GM12891 (cell line): ENCODE measurements around the gene DRAP1.

Experiments used
- DNase-seq: peaks from one replicate; pipeline ENCODE4 v3.0.0; 2011; ENCODE audit warnings: low spot score; ENCODE audit not compliant: insufficient read length
- FAIRE-seq: peaks from 2 replicates; lab custom pipeline; 2011; peaks lifted over from hg19 to GRCh38; lab: Jason Lieb, UNC
- PAX5 ChIP-seq: IDR thresholded peaks from 2 replicates; pipeline ENCODE4 v1.6.1; 2011; ENCODE audit warnings: low read length, moderate library complexity, mild to moderate bottlenecking; ENCODE audit not compliant: insufficient read depth, severe bottlenecking
- POLR2A ChIP-seq: IDR thresholded peaks from 2 replicates; pipeline ENCODE4 v1.6.1; 2011; ENCODE audit warnings: low read depth, low read length, control low read depth
- POLR2AphosphoS5 ChIP-seq: IDR thresholded peaks from 2 replicates; pipeline ENCODE4 v1.6.1; 2011; ENCODE audit warnings: low read depth, low read length, control low read depth
- POU2F2 ChIP-seq: IDR thresholded peaks from 2 replicates; pipeline ENCODE4 v1.6.1; 2011; ENCODE audit warnings: low read depth, mild to moderate bottlenecking, control low read depth, low read length, moderate library complexity
- SPI1 ChIP-seq: IDR thresholded peaks from 2 replicates; pipeline ENCODE4 v1.6.1; 2011; ENCODE audit warnings: low read depth, low read length, control low read depth
- TAF1 ChIP-seq: IDR thresholded peaks from 2 replicates; pipeline ENCODE4 v1.6.1; 2011; ENCODE audit warnings: low read depth, low read length, control low read depth

The DRAP1 gene

GRCh38 chr11:65958774-65959420 is 39.7 kb downstream of the DRAP1 start:
- no peak for DNase-seq
- TF ChIP-seq SPI1 = no peak
- no peak for TF ChIP-seq POLR2A
- no peak for TF ChIP-seq TAF1
- TF ChIP-seq POU2F2 = no peak
- no peak for TF ChIP-seq PAX5
- no peak for TF ChIP-seq POLR2AphosphoS5
- FAIRE-seq = no peak

- DNase-seq (no peak), FAIRE-seq (no peak)
- TF ChIP-seq POLR2A (no peak), PAX5 (no peak), TAF1 (no peak), POLR2AphosphoS5 (no peak), POU2F2 (no peak), SPI1 (no peak)
Measured at GRCh38 chr11:65960824-65961266, 41.6 kb downstream of the DRAP1 start.

DNA sequence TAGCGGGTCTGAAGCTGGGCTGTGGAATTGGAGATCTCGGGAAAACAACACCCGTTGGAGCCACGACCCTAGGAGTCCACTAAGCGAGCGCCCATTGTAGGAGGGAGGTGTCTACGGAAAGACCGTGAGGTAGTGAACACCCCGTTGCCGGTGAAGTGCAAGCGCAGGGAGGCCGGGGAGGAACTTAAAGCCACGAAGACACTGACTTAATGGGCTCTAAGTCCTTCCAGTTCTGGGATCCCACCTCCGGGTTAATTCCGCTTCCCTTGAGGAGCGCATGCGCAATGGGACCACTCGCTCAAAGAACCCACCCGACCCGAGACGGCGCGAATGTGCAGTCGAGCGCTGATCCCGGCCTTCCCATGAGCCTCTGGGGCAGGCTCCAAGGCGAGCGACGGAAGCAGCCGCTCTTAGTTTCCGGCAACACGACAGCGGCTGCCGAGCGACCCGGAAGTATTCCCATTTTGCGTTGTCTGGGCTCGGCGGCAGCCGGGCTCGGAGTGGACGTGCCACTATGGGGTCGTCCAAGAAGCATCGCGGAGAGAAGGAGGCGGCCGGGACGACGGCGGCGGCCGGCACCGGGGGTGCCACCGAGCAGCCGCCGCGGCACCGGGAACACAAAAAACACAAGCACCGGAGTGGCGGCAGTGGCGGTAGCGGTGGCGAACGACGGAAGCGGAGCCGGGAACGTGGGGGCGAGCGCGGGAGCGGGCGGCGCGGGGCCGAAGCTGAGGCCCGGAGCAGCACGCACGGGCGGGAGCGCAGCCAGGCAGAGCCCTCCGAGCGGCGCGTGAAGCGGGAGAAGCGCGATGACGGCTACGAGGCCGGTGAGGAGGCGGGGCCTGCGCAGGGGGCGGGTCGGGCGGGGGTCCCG is 42.3 kb downstream of the DRAP1 start, which contains the start of gene SART1:
TSS of gene SART1 (plus strand) at position 468 of the 874 bp plus-strand sequence. CDS start at position 515, 47 bp downstream.
- FAIRE-seq (peak; percentile 95), DNase-seq (peak; percentile 99)
- peak; percentile 93 for TF ChIP-seq POLR2A
- TF ChIP-seq TAF1 = peak; percentile 98
- TF ChIP-seq POU2F2 = peak; percentile 62; the same call in 1 of the 2 replicates
- TF ChIP-seq SPI1 = no peak
- TF ChIP-seq POLR2AphosphoS5 = peak; percentile 88
- peak; percentile 79 for TF ChIP-seq PAX5

DNA sequence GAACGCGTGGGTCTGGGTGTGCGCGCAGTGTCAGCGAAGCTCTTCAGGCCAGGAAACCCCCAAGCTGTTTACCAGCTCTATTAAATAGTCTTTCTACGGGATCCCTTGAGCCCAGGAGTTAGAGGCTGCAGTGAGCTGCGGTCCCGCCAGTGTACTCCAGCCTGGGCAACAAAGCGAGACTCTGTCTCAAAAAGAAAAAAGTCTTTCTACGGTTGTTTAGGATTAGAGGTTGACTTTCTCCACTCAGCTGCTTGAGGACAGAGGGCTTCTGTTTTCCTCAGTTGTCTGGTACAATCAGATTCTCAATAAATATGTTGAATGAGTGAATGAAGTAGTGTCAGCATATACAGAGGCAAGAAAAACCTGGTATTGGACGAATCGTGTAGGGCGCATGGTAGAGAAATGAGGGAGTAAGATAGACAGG is 42.9 kb downstream of the DRAP1 start:
- TF ChIP-seq PAX5 = no peak
- DNase-seq = no peak
- FAIRE-seq = no peak

- TF ChIP-seq PAX5 (no peak), POU2F2 (no peak), POLR2A (no peak), SPI1 (no peak), POLR2AphosphoS5 (no peak), TAF1 (no peak)
- no peak for FAIRE-seq
Measured at GRCh38 chr11:65964906-65965305, 45.7 kb downstream of the DRAP1 start.

DNA sequence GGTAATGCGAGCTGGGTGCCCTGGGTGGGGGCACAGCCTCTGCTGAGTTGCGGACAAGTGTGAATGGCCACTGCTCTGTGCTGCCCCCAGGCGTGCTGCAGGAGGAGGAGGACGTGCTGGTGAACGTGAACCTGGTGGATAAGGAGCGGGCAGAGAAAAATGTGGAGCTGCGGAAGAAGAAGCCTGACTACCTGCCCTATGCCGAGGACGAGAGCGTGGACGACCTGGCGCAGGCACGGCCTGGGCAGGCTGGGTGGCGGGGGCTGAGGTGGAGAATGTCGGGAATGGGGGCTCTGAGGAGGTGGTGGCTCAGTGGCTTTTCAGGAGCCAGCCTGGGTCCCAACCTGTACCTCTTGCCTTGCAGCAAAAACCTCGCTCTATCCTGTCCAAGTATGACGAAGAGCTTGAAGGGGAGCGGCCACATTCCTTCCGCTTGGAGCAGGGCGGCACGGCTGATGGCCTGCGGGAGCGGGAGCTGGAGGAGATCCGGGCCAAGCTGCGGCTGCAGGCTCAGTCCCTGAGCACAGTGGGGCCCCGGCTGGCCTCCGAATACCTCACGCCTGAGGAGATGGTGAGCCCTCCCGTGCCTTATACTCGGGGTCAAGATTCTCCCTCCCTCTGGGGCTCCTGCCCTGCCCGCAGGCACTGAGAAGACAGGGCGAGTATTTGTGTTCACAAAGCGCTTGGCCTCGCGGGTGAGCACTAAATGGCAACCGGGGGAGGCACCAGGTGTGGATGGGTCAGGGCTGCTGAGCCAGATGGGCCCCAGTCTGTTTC is 46.9 kb downstream of the DRAP1 start:
- DNase-seq (no peak), FAIRE-seq (no peak)
- TF ChIP-seq PAX5 (no peak), SPI1 (no peak), POLR2AphosphoS5 (no peak), POLR2A (no peak), TAF1 (no peak), POU2F2 (no peak)

More at GRCh38 chr11:65964906-65965305, 45.7 kb downstream of the DRAP1 start:
- DNase-seq = no peak

- no peak for DNase-seq
- no peak for FAIRE-seq
- TF ChIP-seq POU2F2 (no peak), PAX5 (no peak), SPI1 (no peak), POLR2A (no peak), POLR2AphosphoS5 (no peak), TAF1 (no peak)
Measured at GRCh38 chr11:65967329-65967934, 48.2 kb downstream of the DRAP1 start.

DNA sequence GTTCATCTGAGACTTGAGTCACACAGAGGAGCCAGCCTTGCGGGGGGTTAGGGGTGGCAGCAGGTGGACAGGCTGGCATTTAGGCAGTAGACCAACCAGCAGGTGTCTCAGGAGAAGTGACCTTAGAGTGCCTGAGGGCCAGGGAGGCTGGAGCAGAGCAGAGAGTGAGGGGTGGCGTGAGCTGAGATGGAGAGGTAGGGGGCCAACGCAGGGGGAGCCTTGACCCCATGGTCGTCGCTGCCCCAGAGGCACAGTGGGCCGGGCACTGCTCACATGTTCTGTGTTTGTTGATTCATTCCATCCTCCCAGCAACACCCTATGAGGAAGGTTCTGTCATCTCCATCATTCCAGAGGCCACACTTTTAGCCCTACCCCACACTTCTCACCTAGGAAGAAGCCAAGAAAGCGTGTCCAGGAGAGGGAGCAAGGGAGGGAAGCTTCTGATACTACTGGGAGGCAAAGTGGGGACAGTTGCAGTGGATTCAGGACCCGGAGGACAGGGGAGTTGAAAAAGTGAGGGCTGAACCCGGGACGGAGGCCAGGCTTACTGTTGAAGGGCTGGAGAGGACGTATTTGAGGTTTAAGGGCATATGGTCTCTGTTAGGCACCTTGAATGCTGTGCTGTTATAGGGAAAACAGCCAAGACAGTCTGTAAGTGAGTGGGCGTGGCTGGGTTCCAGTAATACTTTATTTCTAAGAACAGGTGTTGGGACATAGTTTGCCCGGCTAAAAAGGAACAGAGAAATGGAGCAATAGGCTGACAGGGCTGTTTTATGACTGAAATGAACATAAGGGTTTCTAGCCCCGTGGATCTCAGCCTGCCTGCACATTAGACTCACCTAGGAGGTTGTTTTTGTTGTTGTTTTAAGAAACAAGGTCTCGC is 49.6 kb downstream of the DRAP1 start:
- TF ChIP-seq SPI1 (no peak), POLR2A (no peak), TAF1 (no peak), PAX5 (no peak), POLR2AphosphoS5 (no peak), POU2F2 (no peak)
- DNase-seq (no peak), FAIRE-seq (no peak)
